Retinal pigment epithelial cell (primary cell): ENCODE results near the gene PTPRK.

Experiments used
- DNase-seq: peaks from one replicate; pipeline ENCODE4 v3.0.0-alpha.2; 2010; ENCODE audit warnings: low read depth
- H3K4me3 ChIP-seq: 2 replicates; pipeline ENCODE4 v1.5.1; 2011; ENCODE audit warnings: mild to moderate bottlenecking, low read length, control low read depth, moderate library complexity
- CTCF ChIP-seq: conservative IDR thresholded peaks from 2 replicates; pipeline ENCODE4 v1.5.1; 2011; ENCODE audit warnings: low read depth, low read length, control low read depth, inconsistent platforms

PTPRK gene

GRCh38 chr6:128057541-128057940 is 462.9 kb downstream of the PTPRK start:
- no peak for DNase-seq
- TF ChIP-seq CTCF, result no peak
- no peak overlapping the region for H3K4me3 ChIP-seq

- TF ChIP-seq CTCF, result no peak
- H3K4me3 ChIP-seq, result no peak overlapping the region
Observed at GRCh38 chr6:128053109-128053508, 467.3 kb downstream of the PTPRK start.

GRCh38 chr6:128047989-128048388 is 472.4 kb downstream of the PTPRK start:
- DNase-seq, result no peak
- no peak overlapping the region for H3K4me3 ChIP-seq
- TF ChIP-seq CTCF, result no peak

More at GRCh38 chr6:128053109-128053508, 467.3 kb downstream of the PTPRK start:
- no peak for DNase-seq

GRCh38 chr6:128046033-128046432 is 474.4 kb downstream of the PTPRK start:
- no peak for DNase-seq
- H3K4me3 ChIP-seq, result no peak overlapping the region
- no peak for TF ChIP-seq CTCF

- DNase-seq, result no peak
- no peak for TF ChIP-seq CTCF
- H3K4me3 ChIP-seq, result no peak overlapping the region
Observed at GRCh38 chr6:128039543-128039942, 480.9 kb downstream of the PTPRK start.

- TF ChIP-seq CTCF, result no peak
- no peak for DNase-seq
- no peak overlapping the region for H3K4me3 ChIP-seq
Observed at GRCh38 chr6:128036808-128037570, 483.4 kb downstream of the PTPRK start.

GRCh38 chr6:128033156-128033555 is 487.2 kb downstream of the PTPRK start:
- no peak for DNase-seq
- no peak for TF ChIP-seq CTCF
- no peak overlapping the region for H3K4me3 ChIP-seq
